CD8-positive, alpha-beta memory T cell (primary cell): ENCODE measurements around the gene PRR14L. TPM values are rescaled to one million over a fixed set of nuclear protein-coding genes. Genes with fewer than 3 reads are reported as not detected.

Experiments
- CTCF ChIA-PET: fragments of 350-600 bp; sonication (Branson Sonifier 250); formaldehyde crosslinking; loops from one replicate; lab custom pipeline; 2021; ENCODE audit warnings: antibody characterized with exemption; lab: Charles Lee
- POLR2A ChIA-PET: fragments of 350-600 bp; sonication (Branson Sonifier 250); formaldehyde crosslinking; loops from one replicate; lab custom pipeline; 2021; ENCODE audit warnings: antibody characterized with exemption; lab: Charles Lee
- DNase-seq, 5 donors: peaks; one replicate each; pipeline versions ENCODE4 v3.0.0 to v3.0.0-alpha.2; 2020 to 2022; ENCODE audit warnings: mixed read lengths in 1 of 5
- H3K27ac ChIP-seq: one replicate; pipeline ENCODE4 v1.7.0; 2013; ENCODE audit warnings: low read depth, mild to moderate bottlenecking, low read length, moderate library complexity
- H3K27me3 ChIP-seq: 2 replicates; pipeline ENCODE4 v1.7.0; 2013; ENCODE audit warnings: low read length, mild to moderate bottlenecking; ENCODE audit not compliant: insufficient read depth, poor library complexity, severe bottlenecking
- H3K36me3 ChIP-seq: 2 replicates; pipeline ENCODE4 v1.7.0; 2013; ENCODE audit warnings: mild to moderate bottlenecking, low read length, moderate library complexity; ENCODE audit not compliant: insufficient read depth
- H3K4me1 ChIP-seq: 2 replicates; pipeline ENCODE4 v1.7.0; 2013; ENCODE audit warnings: mild to moderate bottlenecking, low read length, moderate library complexity; ENCODE audit not compliant: insufficient read depth
- H3K4me3 ChIP-seq: 2 replicates; pipeline ENCODE4 v1.7.0; 2013; ENCODE audit warnings: mild to moderate bottlenecking, low read length
- H3K9me3 ChIP-seq: 2 replicates; pipeline ENCODE4 v1.7.0; 2013; ENCODE audit warnings: mild to moderate bottlenecking, low read length
- H3K27ac Mint-ChIP-seq, 8 donors: one replicate each; pipeline ENCODE4 v1.8.0; 2020 to 2021; ENCODE audit warnings: mixed read lengths in 8 of 8, mild to moderate bottlenecking in 6 of 8, inconsistent platforms in 3 of 8, moderate library complexity in 3 of 8
- H3K27me3 Mint-ChIP-seq, 2 donors: one replicate each; pipeline ENCODE4 v1.8.0; 2020 to 2021; ENCODE audit warnings: mixed read lengths in 2 of 2, mild to moderate bottlenecking in 1 of 2, moderate library complexity in 1 of 2
- H3K36me3 Mint-ChIP-seq, 3 donors: one replicate each; pipeline ENCODE4 v1.8.0; 2020 to 2021; ENCODE audit warnings: mixed read lengths in 3 of 3, inconsistent platforms in 1 of 3, mild to moderate bottlenecking in 1 of 3
- H3K4me1 Mint-ChIP-seq, 3 donors: one replicate each; pipeline ENCODE4 v1.8.0; 2020 to 2021; ENCODE audit warnings: mixed read lengths in 3 of 3, inconsistent platforms in 1 of 3, mild to moderate bottlenecking in 1 of 3
- H3K4me3 Mint-ChIP-seq, 7 donors: one replicate each; pipeline ENCODE4 v1.8.0; 2020 to 2021; ENCODE audit warnings: mixed read lengths in 7 of 7, mild to moderate bottlenecking in 6 of 7, moderate library complexity in 4 of 7, inconsistent platforms in 2 of 7
- H3K9me3 Mint-ChIP-seq, 5 donors: one replicate each; pipeline ENCODE4 v1.8.0; 2020 to 2022; ENCODE audit warnings: mixed read lengths in 5 of 5, mild to moderate bottlenecking in 3 of 5, moderate library complexity in 2 of 5, inconsistent platforms in 1 of 5
- polyA plus RNA-seq: library from polyadenylated mRNA; unstranded; fragments of 300-500 nt; fragmentation: Illumina TruSeq; gene quantifications from one replicate; pipeline ENCODE4 v1.2.3, GENCODE V29; 2021
- total RNA-seq, 2 experiments: library from RNA; stranded (reverse); gene quantifications; one replicate each; pipeline ENCODE4 v1.2.3, GENCODE V29; 2021

The PRR14L gene
- total and polyA plus RNA-seq, 3 experiments from 2014 or later = 21.0 to 52.1 (median 50.4) TPM

DNA sequence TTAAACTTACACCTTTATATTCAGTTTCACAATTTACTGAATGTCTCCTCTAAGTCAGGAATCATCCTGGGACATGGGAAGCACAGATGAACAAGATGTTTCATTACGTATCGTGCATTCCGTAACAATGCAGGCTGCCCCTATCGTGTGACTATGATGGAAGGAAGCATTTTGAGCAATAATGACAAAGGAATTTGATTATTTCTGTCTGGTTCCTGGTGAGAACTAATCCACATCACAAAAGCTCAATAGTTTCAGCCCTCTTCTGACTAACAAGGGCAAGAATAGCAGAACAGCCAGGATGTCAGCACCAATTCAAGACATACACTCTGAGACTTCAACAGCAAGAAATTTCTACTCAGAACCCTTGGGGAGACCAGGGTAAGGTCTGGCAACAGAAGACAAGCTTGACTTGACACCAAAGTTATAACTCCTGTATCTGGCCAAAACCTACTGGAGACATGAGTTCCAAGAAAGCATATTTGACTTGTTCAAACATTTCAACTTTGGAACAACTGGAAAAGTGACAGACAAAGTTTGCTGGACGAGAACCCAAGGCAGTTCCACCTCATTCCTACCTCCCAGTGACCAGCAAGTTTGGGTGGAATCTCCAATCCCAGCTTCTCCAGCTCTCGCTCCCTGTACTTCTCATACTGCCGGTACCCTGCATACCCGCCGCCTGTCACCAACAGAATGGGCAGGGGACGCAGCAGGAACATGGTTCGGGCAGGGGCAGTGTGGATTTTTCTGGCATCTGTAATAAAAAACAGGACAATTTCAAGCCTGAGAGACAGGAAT is 102.2 kb downstream of the PRR14L start:
- H3K36me3 Mint-ChIP-seq = peaks cover 0 to 59% (median 7%) of the 10 kb centered on the region in 3 donors
- H3K27me3 Mint-ChIP-seq = no peaks in the 10 kb centered on the region
- no peak overlapping the region for H3K27ac ChIP-seq
- POLR2A ChIA-PET = interaction anchor here (0.6 kb wide), 1 partner anchor 118 kb away, joined by 7 read pairs; no protein-coding TSS in a partner anchor
- peak overlapping the region in 1 of 8 donors; percentile 60 for H3K27ac Mint-ChIP-seq
- no peaks in the 10 kb centered on the region for H3K9me3 Mint-ChIP-seq
- H3K4me3 Mint-ChIP-seq = no peak overlapping the region
- H3K4me1 Mint-ChIP-seq = peaks cover 11 to 24% (median 17%) of the 10 kb centered on the region in 3 donors
- no peaks in the 10 kb centered on the region for H3K27me3 ChIP-seq
- no peak for DNase-seq
- no peaks in the 10 kb centered on the region for H3K9me3 ChIP-seq
- H3K4me1 ChIP-seq = no peaks in the 10 kb centered on the region
- CTCF ChIA-PET = no interaction called here
- no peak overlapping the region for H3K4me3 ChIP-seq
- peaks cover 18% of the 10 kb centered on the region for H3K36me3 ChIP-seq

DNA sequence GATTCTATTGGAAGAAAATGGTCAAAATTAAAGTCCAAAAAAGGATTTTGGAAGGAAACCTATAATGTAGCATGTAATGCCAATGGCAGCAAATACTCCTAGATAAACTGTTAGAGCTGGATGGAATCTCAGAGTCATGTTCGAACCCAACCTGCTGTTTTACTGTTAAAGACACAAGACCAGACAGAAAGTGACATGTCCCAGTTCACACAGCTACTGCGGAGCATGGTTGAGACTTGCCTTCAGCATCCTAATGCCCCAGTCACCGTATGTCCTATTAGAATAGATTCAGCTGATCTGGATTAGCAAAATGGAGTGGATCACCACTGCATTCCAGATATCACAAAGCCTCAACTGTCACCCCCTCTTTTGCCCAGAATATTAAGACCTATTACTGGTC is 102.9 kb downstream of the PRR14L start:
- H3K4me3 ChIP-seq = no peak overlapping the region
- peaks cover 11 to 23% (median 16%) of the 10 kb centered on the region in 3 donors for H3K4me1 Mint-ChIP-seq
- no peaks in the 10 kb centered on the region for H3K27me3 ChIP-seq
- no peaks in the 10 kb centered on the region for H3K4me1 ChIP-seq
- peaks cover 0 to 61% (median 7%) of the 10 kb centered on the region in 3 donors for H3K36me3 Mint-ChIP-seq
- no peaks in the 10 kb centered on the region for H3K9me3 Mint-ChIP-seq
- peaks cover 18% of the 10 kb centered on the region for H3K36me3 ChIP-seq
- peak overlapping the region in 1 of 8 donors; percentile 70 for H3K27ac Mint-ChIP-seq
- no peak overlapping the region for H3K27ac ChIP-seq
- CTCF ChIA-PET = no interaction called here
- H3K4me3 Mint-ChIP-seq = no peak overlapping the region
- H3K9me3 ChIP-seq = no peaks in the 10 kb centered on the region
- no peak for DNase-seq
- POLR2A ChIA-PET = interaction anchor here (0.6 kb wide), 1 partner anchor 117 kb away, joined by 7 read pairs; no protein-coding TSS in a partner anchor
- no peaks in the 10 kb centered on the region for H3K27me3 Mint-ChIP-seq

DNA sequence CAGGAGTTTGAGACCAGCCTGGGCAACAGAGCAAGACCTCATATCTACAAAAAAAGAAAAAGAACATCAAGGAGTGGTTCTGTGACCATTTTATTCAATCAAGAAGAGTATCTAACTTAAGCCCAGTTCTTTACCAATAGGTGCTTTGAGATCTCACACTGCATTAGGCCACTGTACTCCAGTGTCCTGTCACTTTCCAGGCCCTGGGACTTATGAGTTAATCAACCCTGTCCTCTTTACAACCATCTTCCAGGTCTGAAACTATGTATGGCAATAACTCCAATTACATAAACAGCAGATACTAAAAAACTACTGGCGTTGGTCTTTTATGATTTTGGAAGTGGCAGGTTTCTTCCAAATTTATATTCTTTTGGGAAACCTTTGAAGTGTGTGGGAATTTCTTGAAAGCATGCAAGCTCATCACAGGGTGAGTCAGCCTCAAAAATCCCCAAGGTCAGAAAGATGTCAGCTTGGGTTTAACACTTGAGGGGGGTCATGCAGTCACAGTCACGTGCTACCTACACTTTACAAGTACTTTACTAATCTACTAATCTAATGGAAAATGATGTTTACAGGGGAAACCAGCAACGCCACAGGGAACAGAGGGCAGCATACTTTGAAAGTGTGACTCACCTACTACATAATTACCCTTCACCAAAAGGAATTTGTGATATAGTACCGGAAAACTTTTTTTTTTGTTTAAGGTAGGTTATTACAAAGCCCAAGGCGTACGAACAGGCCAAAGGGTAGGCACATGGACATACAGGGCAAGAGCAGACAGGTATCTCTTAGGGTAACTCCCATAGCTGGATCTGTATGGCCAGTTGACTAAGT is 103.5 kb downstream of the PRR14L start:
- Mint-ChIP-seq H3K27ac (peak overlapping the region in 5 of 8 donors; percentile 26 to 70 (median 42)), H3K4me3 (no peak overlapping the region), H3K4me1 (peaks cover 11 to 17% (median 15%) of the 10 kb centered on the region in 3 donors), H3K27me3 (no peaks in the 10 kb centered on the region), H3K36me3 (peaks cover 0 to 61% (median 7%) of the 10 kb centered on the region in 3 donors), H3K9me3 (no peaks in the 10 kb centered on the region)
- Histone ChIP-seq H3K27ac (no peak overlapping the region), H3K9me3 (no peaks in the 10 kb centered on the region), H3K36me3 (peaks cover 18% of the 10 kb centered on the region), H3K4me1 (no peaks in the 10 kb centered on the region), H3K4me3 (no peak overlapping the region), H3K27me3 (no peaks in the 10 kb centered on the region)
- ChIA-PET POLR2A (no interaction called here), CTCF (no interaction called here)
- no peak for DNase-seq

DNA sequence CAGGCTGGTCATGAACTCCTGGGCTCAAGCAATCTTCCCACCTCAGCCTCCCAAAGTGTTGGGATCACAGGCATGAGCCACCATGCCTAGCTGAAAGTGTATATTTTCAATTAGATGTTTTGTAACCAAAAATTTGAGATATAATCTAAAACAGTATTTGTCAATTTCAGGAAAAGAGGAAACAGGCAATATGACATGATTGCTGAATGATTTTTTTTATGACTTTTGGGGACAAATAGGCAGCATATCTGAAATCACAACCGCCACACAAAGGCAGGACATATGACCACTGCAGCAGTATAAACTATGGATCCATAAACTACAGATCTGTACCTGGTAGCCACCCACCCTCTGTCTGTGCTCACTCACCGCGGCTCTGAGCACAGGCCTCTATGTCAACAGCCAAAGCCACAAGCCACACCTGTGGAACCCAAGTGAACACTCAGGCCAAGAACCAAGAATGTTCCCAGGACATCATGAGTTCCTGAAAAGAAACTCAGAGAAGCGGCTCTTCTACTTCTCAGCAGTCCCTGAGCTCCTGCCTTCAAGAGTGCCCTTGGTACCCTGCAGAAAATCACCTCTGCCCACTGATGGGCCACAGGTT is 110.4 kb downstream of the PRR14L start:
- no peaks in the 10 kb centered on the region for H3K9me3 Mint-ChIP-seq
- H3K4me1 Mint-ChIP-seq = peaks cover 25 to 30% (median 28%) of the 10 kb centered on the region in 3 donors
- peak overlapping the region; percentile 39 to 95 (median 80) for H3K27ac Mint-ChIP-seq
- H3K27me3 ChIP-seq = no peaks in the 10 kb centered on the region
- H3K36me3 Mint-ChIP-seq = peaks cover 0 to 18% (median 1%) of the 10 kb centered on the region in 3 donors
- H3K9me3 ChIP-seq = no peaks in the 10 kb centered on the region
- DNase-seq = no peak
- no peak overlapping the region for H3K27ac ChIP-seq
- peak overlapping the region in 1 of 7 donors; percentile 20 for H3K4me3 Mint-ChIP-seq
- ChIA-PET CTCF (interaction anchor here (0.8 kb wide), 1 partner anchor 331 kb away, joined by 3 read pairs; no protein-coding TSS in a partner anchor), POLR2A (interaction anchor here (0.9 kb wide), 1 partner anchor 9 kb away, joined by 3 read pairs; no protein-coding TSS in a partner anchor)
- no peaks in the 10 kb centered on the region for H3K27me3 Mint-ChIP-seq
- H3K4me3 ChIP-seq = no peak overlapping the region
- H3K36me3 ChIP-seq = no peaks in the 10 kb centered on the region
- H3K4me1 ChIP-seq = peaks cover 13% of the 10 kb centered on the region

DNA sequence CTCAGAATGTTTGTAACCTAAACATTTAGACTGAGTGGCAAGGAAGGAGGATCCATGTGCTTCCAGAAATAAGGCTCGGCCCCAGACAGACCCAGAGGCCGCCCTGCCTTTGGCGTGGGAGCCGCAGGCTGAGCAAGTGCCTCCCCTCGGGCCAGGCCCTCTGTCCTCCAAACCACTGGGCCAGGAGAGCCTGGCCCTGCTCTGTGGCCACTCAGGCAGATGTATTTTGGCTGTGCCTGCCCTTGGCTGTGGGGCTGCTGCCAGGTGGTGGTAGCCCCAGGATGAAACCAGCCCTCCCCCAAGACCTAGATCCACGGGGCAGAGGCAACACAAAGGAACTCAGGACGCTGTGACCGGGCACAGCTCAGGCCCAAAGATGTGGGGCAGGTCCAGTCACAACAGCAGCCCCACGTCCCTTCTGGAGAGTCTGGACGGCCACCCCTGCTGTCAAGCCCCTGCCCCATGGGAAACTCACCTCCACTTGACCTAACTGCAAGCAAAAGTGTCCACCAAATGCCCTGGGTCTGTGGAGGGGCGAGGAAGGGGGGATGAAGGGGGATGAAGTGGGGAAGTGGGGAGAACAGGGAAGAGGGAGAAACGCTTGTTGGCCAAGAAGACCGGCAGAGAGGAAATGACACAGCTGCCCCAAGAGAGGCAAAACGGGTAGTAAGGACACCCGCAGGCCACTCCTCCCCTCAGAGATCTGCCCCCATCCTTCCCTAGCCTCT is 111.9 kb downstream of the PRR14L start:
- peaks cover 16% of the 10 kb centered on the region for H3K4me1 ChIP-seq
- no peaks in the 10 kb centered on the region for H3K27me3 Mint-ChIP-seq
- H3K27me3 ChIP-seq = no peaks in the 10 kb centered on the region
- H3K27ac Mint-ChIP-seq = peak overlapping the region; percentile 63 to 87 (median 80)
- H3K9me3 ChIP-seq = no peaks in the 10 kb centered on the region
- POLR2A ChIA-PET = interaction anchor here (0.9 kb wide), 1 partner anchor 14 kb away, joined by 5 read pairs; no protein-coding TSS in a partner anchor
- CTCF ChIA-PET = interaction anchor here (0.9 to 1.2 kb wide), 2 partner anchors 28 to 186 kb away, joined by 3 read pairs; no protein-coding TSS in a partner anchor
- H3K4me1 Mint-ChIP-seq = peaks cover 25 to 35% (median 29%) of the 10 kb centered on the region in 3 donors
- H3K27ac ChIP-seq = no peak overlapping the region
- no peaks in the 10 kb centered on the region for H3K9me3 Mint-ChIP-seq
- H3K36me3 ChIP-seq = no peaks in the 10 kb centered on the region
- no peak overlapping the region for H3K4me3 ChIP-seq
- no peak for DNase-seq
- H3K4me3 Mint-ChIP-seq = peak overlapping the region in 2 of 7 donors; percentile 54 to 70
- H3K36me3 Mint-ChIP-seq = peaks cover 0 to 12% (median 1%) of the 10 kb centered on the region in 3 donors

DNA sequence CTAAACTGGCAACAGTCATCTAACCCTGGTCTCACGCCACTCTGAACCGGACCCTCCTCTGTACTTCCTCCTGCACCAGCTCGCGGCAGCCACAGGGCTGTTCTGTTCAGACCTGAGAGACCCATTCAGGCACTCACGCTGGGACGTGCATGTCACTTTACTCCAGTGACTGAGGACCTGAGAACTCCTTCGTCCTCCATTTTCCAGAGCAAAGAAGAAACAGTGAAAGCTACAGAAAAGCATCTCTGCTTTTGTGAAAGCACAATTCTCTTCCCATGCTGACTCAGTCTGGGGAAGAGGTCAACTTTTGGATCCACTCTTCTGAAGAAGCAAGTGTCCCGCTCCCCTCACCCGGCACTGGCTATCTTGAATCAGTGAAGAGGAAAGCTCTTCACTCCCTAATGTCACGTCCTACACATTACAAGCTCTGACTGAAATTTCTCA is 112.5 kb downstream of the PRR14L start:
- Histone ChIP-seq H3K4me1 (peaks cover 16% of the 10 kb centered on the region), H3K4me3 (no peak overlapping the region), H3K9me3 (no peaks in the 10 kb centered on the region), H3K27ac (no peak overlapping the region), H3K36me3 (no peaks in the 10 kb centered on the region), H3K27me3 (no peaks in the 10 kb centered on the region)
- no peak for DNase-seq
- ChIA-PET CTCF (interaction anchor here (1.2 to 1.4 kb wide), 2 partner anchors 186 to 324 kb away, joined by 3 to 4 read pairs; no protein-coding TSS in a partner anchor), POLR2A (no interaction called here)
- no peaks in the 10 kb centered on the region for H3K9me3 Mint-ChIP-seq
- H3K4me1 Mint-ChIP-seq = peaks cover 25 to 35% (median 29%) of the 10 kb centered on the region in 3 donors
- H3K27me3 Mint-ChIP-seq = no peaks in the 10 kb centered on the region
- peaks cover 0 to 11% (median 1%) of the 10 kb centered on the region in 3 donors for H3K36me3 Mint-ChIP-seq
- H3K4me3 Mint-ChIP-seq = no peak overlapping the region
- H3K27ac Mint-ChIP-seq = peak overlapping the region in 4 of 8 donors; percentile 19 to 87 (median 57)
